ENCODE measurements around the gene MYL7. TPM values are rescaled to one million over a fixed set of nuclear protein-coding genes. Genes with fewer than 3 reads are reported as not detected.

The MYL7 gene
- total RNA-seq, 6 experiments from 2014 or later = 0.30 to 0.64 (median 0.49) TPM; not detected in 2

DNA sequence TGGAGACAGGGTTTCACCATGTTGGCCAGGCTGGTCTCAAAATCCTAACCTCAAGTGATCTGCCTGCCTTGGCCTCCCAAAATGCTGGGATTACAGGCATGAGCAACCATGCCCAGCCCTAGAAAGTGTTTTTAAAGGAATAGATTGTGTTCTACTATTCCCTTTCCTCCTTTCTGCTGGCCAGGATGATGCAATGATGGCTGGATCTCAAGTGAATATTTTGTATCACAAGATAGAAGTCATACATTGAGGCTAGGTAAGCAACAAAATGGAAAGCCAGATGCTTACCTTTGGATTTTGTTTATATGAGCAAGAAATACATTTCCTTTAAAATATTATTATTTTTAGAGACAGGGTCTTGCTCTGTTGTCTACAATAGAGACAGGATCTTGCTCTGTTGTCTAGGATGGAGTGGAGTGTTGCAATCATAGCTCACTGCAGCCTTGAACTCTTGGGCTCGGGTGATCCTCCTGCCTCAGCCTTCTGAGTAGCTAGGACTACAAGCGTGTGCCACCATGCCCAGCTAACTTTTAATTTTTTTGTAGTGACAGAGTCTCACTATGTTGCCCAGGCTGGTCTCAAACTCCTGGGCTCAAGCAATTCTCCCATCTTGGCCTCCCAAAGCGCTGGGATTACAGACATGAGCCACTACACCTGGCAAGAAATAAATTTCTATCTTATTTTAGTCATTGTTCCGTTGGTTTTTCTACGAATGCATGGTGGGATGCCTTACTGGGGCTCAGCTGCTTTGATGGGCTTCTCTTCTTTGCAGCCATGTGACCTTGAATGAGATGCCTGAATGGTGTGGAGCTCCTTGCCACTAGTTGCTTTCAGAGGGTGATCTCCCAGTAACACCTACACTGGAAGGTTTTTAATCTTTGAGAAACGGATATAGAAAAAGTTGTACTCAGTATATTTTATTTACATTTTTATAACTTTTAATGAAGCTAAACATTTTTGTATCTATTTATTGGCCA lies 42.8 kb downstream of the MYL7 start:
- Mint-ChIP-seq H3K27me3 (ENCODE audit: insufficient read depth) (no peaks in the 10 kb centered on the region; the same call in 1 of the 2 replicates), H3K9me3 (no peaks in the 10 kb centered on the region), H3K36me3 (ENCODE audit: low read depth) (no peaks in the 10 kb centered on the region), H3K4me3 (no peak overlapping the region), H3K4me1 (ENCODE audit: low read depth) (peaks cover 40% of the 10 kb centered on the region), H3K27ac (no peak overlapping the region)
- TF ChIP-seq, protein P1, sequence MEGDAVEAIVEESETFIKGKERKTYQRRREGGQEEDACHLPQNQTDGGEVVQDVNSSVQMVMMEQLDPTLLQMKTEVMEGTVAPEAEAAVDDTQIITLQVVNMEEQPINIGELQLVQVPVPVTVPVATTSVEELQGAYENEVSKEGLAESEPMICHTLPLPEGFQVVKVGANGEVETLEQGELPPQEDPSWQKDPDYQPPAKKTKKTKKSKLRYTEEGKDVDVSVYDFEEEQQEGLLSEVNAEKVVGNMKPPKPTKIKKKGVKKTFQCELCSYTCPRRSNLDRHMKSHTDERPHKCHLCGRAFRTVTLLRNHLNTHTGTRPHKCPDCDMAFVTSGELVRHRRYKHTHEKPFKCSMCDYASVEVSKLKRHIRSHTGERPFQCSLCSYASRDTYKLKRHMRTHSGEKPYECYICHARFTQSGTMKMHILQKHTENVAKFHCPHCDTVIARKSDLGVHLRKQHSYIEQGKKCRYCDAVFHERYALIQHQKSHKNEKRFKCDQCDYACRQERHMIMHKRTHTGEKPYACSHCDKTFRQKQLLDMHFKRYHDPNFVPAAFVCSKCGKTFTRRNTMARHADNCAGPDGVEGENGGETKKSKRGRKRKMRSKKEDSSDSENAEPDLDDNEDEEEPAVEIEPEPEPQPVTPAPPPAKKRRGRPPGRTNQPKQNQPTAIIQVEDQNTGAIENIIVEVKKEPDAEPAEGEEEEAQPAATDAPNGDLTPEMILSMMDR (IDR thresholded peaks at IDR 0.05) = no peak
- no peak for DNase-seq

DNA sequence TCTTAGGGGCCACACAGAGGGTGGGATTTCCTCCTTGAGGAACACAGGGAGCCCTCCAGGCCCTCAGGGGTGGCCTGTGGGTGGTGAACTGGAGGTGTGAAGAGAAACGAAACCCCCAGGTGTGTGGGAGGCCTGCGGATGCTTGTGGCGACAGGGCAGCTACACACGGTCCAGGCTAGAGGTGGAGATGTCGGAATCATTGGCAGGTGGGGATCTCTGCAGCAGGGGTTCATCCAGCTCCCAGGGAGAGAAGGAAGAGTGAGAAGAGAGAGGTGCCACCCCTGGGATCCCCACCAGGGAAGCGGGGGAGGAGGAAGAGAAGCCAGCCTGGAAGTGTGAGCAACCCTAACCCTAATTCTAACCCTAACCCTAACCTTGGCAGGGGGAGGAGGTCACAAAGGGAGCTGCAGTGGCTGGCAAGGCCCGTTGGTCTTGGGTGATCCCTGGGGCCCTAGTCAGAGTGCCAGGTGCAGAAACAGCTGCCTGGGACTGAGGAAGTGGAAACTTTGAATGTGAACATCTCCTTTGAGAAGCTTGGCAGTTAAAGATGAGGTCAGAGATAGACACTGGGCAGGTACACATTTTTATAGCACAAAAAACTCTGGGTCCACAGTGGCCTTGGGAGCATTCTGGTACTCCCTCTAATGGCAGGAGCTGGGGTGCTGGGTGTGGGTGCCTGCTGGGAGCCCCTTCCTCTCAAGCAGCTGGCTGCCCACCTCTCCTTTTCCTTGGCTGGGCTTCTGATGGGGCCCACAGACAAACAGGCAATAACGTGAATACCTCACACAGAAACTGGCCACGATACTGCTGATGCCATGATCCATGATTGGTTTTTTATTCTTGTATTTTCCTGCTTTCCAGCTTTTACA lies 43.8 kb downstream of the MYL7 start:
- DNase-seq = no peak
- peaks cover 36% of the 10 kb centered on the region for H3K4me1 Mint-ChIP-seq (ENCODE audit: low read depth)
- TF ChIP-seq, protein P1 (IDR thresholded peaks at IDR 0.05) = no peak
- no peak overlapping the region for H3K4me3 Mint-ChIP-seq
- no peaks in the 10 kb centered on the region for H3K9me3 Mint-ChIP-seq
- H3K27ac Mint-ChIP-seq = no peak overlapping the region
- no peaks in the 10 kb centered on the region; the same call in 1 of the 2 replicates for H3K27me3 Mint-ChIP-seq (ENCODE audit: insufficient read depth)
- H3K36me3 Mint-ChIP-seq (ENCODE audit: low read depth) = no peaks in the 10 kb centered on the region

DNA sequence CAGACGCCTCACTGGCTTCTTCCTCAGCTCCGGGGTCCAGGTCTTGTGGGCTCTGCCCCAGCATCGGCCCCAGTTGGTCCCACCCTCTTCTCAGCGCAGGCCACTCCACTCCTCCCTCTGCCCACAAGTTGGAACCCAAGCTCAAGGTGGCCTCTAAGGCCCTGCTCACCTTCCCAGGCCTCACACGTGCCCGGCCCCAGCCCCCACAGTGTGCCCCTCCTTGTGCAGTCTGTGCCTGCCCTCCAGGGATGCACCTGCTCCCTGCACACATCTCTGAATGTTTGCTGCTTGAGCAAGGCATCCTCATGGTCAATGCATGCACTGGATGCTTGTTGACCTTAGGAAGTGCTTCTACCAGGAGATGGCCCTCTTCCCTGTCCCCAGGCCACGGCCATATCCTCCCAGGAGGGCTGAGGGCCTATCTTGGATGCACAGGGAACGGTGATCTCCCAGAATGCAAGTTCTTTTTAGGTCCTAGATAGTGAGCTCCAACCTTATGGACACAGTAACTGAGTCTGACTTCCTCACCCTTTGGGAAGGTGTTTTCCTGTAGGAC lies 44.7 kb downstream of the MYL7 start:
- no peak overlapping the region for H3K4me3 Mint-ChIP-seq
- no peaks in the 10 kb centered on the region; the same call in 1 of the 2 replicates for H3K27me3 Mint-ChIP-seq (ENCODE audit: insufficient read depth)
- TF ChIP-seq, protein P1 (IDR thresholded peaks at IDR 0.05) = no peak

DNA sequence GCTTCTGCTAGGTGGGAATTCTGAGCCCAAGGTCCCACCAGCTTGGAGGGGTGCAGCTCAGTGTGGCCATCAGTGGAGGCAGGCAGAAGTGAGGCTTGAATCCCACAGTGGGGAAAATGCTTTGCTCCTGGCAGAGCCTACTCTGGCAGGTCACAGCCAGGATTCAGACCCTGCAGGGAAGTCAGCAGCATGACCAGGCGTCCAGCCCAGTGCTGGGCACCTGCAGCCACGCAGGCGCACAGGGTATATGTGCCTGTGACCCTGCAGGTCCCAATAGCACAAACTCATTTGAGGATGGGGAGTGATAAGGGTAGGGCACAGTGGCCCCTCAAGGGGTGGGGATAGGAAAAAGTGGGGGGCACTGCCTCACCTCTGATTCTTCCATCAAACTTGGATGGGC lies 45.4 kb downstream of the MYL7 start:
- TF ChIP-seq, protein P1 (IDR thresholded peaks at IDR 0.05) = no peak
- H3K27ac Mint-ChIP-seq = no peak overlapping the region
- H3K27me3 Mint-ChIP-seq (ENCODE audit: insufficient read depth) = no peaks in the 10 kb centered on the region; the same call in 1 of the 2 replicates
- DNase-seq = no peak
- no peaks in the 10 kb centered on the region for H3K36me3 Mint-ChIP-seq (ENCODE audit: low read depth)
- H3K4me3 Mint-ChIP-seq = no peak overlapping the region
- no peaks in the 10 kb centered on the region for H3K9me3 Mint-ChIP-seq
- peaks cover 30% of the 10 kb centered on the region for H3K4me1 Mint-ChIP-seq (ENCODE audit: low read depth)

More for the DNA sequence above, 44.7 kb downstream of the MYL7 start:
- peaks cover 30% of the 10 kb centered on the region for H3K4me1 Mint-ChIP-seq (ENCODE audit: low read depth)
- H3K27ac Mint-ChIP-seq = no peak overlapping the region
- no peak for DNase-seq
- no peaks in the 10 kb centered on the region for H3K9me3 Mint-ChIP-seq
- H3K36me3 Mint-ChIP-seq (ENCODE audit: low read depth) = no peaks in the 10 kb centered on the region

DNA sequence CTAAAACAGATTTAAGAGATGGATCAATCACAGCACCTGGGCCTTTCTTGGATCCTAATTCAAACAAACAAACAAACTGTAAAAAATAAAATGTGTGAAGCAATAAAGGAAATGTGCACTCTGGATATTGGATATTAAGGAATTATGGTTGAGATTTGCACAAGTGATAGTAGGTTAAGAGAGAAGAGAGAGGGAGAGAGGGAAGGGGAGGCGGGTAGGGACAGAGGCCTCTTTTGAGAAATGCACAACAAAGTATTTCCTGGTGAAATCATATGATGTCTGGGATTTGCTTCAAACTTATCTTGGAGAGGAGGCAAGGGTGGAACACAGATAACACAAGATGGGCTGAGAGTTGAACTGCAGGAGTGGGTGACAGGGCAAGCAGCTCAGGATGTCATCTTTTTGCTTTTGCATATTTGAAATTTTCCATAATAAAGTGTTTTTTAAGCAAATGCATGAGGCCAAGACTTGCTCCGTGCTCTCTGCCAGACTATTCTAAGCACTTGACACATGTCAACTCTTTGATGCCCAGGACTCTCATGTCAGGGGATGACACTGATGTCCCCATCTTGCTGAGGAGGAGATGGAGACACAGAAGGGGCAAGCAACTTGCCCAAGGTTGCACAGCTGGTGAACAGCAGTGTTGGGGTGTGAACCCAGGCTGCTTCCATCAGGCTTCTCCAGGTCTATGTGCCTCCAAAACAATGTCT lies 46.1 kb downstream of the MYL7 start:
- Mint-ChIP-seq H3K4me3 (no peak overlapping the region), H3K4me1 (ENCODE audit: low read depth) (peaks cover 30% of the 10 kb centered on the region)
- no peak for DNase-seq

More for the DNA sequence above, 46.1 kb downstream of the MYL7 start:
- H3K27ac Mint-ChIP-seq = no peak overlapping the region
- TF ChIP-seq, protein P1 (IDR thresholded peaks at IDR 0.05) = no peak
- no peaks in the 10 kb centered on the region for H3K36me3 Mint-ChIP-seq (ENCODE audit: low read depth)
- no peaks in the 10 kb centered on the region for H3K9me3 Mint-ChIP-seq
- H3K27me3 Mint-ChIP-seq (ENCODE audit: insufficient read depth) = no peaks in the 10 kb centered on the region

Data from HFFc6 (cell line).